Loucy (cell line): Measurements from ENCODE around the gene UNC45B.

Source experiments
- H2AFZ ChIP-seq: fragments of 200-600 bp; sonication (generic); 2 replicates; pipeline ENCODE4 v1.6.0; 2016; ENCODE audit warnings: antibody characterized with exemption, mild to moderate bottlenecking, low read length, moderate library complexity
- H3F3A ChIP-seq: fragments of 200-600 bp; 2 replicates; pipeline ENCODE4 v1.6.0; 2016; ENCODE audit warnings: antibody characterized with exemption, low read depth, mild to moderate bottlenecking
- H3K27me3 ChIP-seq: fragments of 200-600 bp; sonication (generic); 2 replicates; pipeline ENCODE4 v1.6.1; 2014; ENCODE audit warnings: low read length, mild to moderate bottlenecking; ENCODE audit not compliant: insufficient read depth, poor library complexity, severe bottlenecking
- H3K36me3 ChIP-seq: fragments of 200-600 bp; sonication (generic); 2 replicates; pipeline ENCODE4 v1.6.1; 2016; ENCODE audit warnings: low read length; ENCODE audit not compliant: insufficient read depth
- H3K4me1 ChIP-seq: fragments of 200-600 bp; sonication (generic); 2 replicates; pipeline ENCODE4 v1.5.1; 2014; ENCODE audit warnings: low read length, mild to moderate bottlenecking; ENCODE audit not compliant: insufficient read depth, poor library complexity, severe bottlenecking
- H3K4me2 ChIP-seq: fragments of 200-600 bp; sonication (generic); 2 replicates; pipeline ENCODE4 v1.6.0; 2014; ENCODE audit warnings: antibody characterized with exemption, low read length, low read depth, mild to moderate bottlenecking; ENCODE audit not compliant: poor library complexity, severe bottlenecking
- H3K4me3 ChIP-seq: fragments of 200-600 bp; sonication (generic); 2 replicates; pipeline ENCODE4 v1.5.1; 2014; ENCODE audit warnings: low read length, mild to moderate bottlenecking, mixed read lengths; ENCODE audit not compliant: poor library complexity, severe bottlenecking
- H3K79me2 ChIP-seq: fragments of 200-600 bp; sonication (generic); 2 replicates; pipeline ENCODE4 v1.6.1; 2014; ENCODE audit warnings: low read length; ENCODE audit not compliant: insufficient read depth
- H3K9ac ChIP-seq: fragments of 200-600 bp; sonication (generic); 2 replicates; pipeline ENCODE4 v1.6.0; 2014; ENCODE audit warnings: mild to moderate bottlenecking, low read depth, low read length, moderate library complexity; ENCODE audit not compliant: poor library complexity, severe bottlenecking
- H3K9me2 ChIP-seq: fragments of 200-600 bp; sonication (generic); replicated peaks from 2 replicates; pipeline ENCODE4 v1.6.1; 2016; ENCODE audit warnings: low read depth, low read length, mixed read lengths
- H3K9me3 ChIP-seq: fragments of 200-600 bp; sonication (generic); 2 replicates; pipeline ENCODE4 v1.6.1; 2014; ENCODE audit warnings: mild to moderate bottlenecking, antibody characterized with exemption, low read length, low read depth; ENCODE audit not compliant: insufficient read depth
- H4K20me1 ChIP-seq: fragments of 200-600 bp; sonication (generic); 2 replicates; pipeline ENCODE4 v1.6.0; 2014; ENCODE audit warnings: antibody characterized with exemption, low read length, mild to moderate bottlenecking; ENCODE audit not compliant: insufficient read depth, poor library complexity, severe bottlenecking
- EZH2phosphoT487 ChIP-seq: fragments of 200-600 bp; IDR thresholded peaks from 2 replicates; pipeline ENCODE4 v1.6.1; 2018; ENCODE audit warnings: antibody characterized with exemption, mild to moderate bottlenecking, moderate library complexity, borderline replicate concordance
- TF ChIP-seq, protein P1 (sequence below): fragments of 200-600 bp; sonication (generic); conservative IDR thresholded peaks from 2 replicates; pipeline ENCODE4 v1.5.1; 2014; ENCODE audit warnings: mild to moderate bottlenecking, antibody characterized with exemption, low read length

The UNC45B gene

DNA sequence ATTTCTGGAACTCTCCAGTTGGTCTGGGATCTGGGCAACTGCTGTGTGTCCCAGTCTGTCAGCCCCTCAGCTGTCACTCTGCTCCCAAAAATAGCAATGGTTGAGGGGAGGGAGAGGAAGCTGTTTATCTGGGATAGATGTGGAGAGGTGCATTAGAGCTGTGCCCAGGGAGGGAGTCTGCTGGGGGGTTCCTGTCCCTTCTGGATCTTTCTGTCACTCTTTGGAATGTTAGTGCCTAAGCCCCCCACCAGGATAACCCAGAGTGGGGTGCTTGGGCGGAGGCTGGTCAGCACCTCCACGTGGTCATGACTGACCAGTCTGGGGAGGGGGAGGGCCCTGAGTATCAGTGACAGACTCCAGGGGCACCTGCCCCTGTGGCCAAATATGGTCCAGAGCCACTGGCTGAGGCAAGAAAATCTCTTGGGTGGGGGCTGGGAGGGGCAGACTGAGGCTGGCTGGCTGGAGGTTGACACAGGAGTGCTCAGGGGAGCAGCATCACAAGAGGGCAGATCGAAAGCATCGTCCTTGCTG, at the start of gene UNC45B:
Gene UNC45B (plus strand): TSS at position 443 of the 531 bp plus-strand sequence. CDS start 447 bp downstream, outside the sequence.
- H4K20me1 ChIP-seq = no peaks in the 10 kb centered on the region
- no peaks in the 10 kb centered on the region for H3K36me3 ChIP-seq
- no peak within 1 kb of the TSS for H3K9ac ChIP-seq
- H3K4me2 ChIP-seq = no peak within 1 kb of the TSS
- no peaks in the 10 kb centered on the region for H3K27me3 ChIP-seq
- no peak within 1 kb of the TSS for H2AFZ ChIP-seq
- H3F3A ChIP-seq = no peaks in the 10 kb centered on the region
- no peak within 1 kb of the TSS for H3K4me3 ChIP-seq
- no peaks in the 10 kb centered on the region for H3K79me2 ChIP-seq
- TF ChIP-seq, protein P1, sequence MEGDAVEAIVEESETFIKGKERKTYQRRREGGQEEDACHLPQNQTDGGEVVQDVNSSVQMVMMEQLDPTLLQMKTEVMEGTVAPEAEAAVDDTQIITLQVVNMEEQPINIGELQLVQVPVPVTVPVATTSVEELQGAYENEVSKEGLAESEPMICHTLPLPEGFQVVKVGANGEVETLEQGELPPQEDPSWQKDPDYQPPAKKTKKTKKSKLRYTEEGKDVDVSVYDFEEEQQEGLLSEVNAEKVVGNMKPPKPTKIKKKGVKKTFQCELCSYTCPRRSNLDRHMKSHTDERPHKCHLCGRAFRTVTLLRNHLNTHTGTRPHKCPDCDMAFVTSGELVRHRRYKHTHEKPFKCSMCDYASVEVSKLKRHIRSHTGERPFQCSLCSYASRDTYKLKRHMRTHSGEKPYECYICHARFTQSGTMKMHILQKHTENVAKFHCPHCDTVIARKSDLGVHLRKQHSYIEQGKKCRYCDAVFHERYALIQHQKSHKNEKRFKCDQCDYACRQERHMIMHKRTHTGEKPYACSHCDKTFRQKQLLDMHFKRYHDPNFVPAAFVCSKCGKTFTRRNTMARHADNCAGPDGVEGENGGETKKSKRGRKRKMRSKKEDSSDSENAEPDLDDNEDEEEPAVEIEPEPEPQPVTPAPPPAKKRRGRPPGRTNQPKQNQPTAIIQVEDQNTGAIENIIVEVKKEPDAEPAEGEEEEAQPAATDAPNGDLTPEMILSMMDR = no peak
- no peak for TF ChIP-seq EZH2phosphoT487
- H3K9me2 ChIP-seq = no peaks in the 10 kb centered on the region
- no peaks in the 10 kb centered on the region for H3K4me1 ChIP-seq
- no peaks in the 10 kb centered on the region for H3K9me3 ChIP-seq

DNA sequence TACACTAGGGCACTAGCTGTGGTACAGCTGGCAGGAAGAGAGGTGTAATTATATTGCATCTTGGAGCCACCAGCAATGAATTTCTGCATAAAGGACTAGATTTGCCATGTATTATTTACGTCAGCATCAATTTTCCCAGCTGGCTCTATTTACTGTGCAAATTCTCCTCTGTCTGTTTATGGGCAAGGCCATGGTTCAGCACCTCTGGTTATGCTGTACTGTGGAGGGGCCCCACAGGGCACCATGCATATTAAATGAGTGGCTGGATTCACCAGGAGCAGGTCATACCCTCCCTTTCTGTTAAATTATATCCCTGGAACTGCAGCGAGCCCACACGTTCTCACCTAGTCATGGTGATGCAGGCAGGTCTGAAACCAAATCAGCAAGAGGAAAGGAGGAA, 47.7 kb upstream of the UNC45B start:
- no peaks in the 10 kb centered on the region for H3K27me3 ChIP-seq
- H3K9me3 ChIP-seq = no peaks in the 10 kb centered on the region
- H3F3A ChIP-seq = no peaks in the 10 kb centered on the region
- H3K36me3 ChIP-seq = peaks cover 8% of the 10 kb centered on the region; the same call in 1 of the 2 replicates
- H3K4me2 ChIP-seq = no peak overlapping the region
- no peak overlapping the region for H2AFZ ChIP-seq
- no peaks in the 10 kb centered on the region for H3K4me1 ChIP-seq
- no peak overlapping the region for H3K9ac ChIP-seq
- H3K79me2 ChIP-seq = no peaks in the 10 kb centered on the region
- H3K4me3 ChIP-seq = no peak overlapping the region
- no peaks in the 10 kb centered on the region for H3K9me2 ChIP-seq
- H4K20me1 ChIP-seq = no peaks in the 10 kb centered on the region
- no peak for TF ChIP-seq EZH2phosphoT487
- TF ChIP-seq, protein P1 = no peak

GRCh38 chr17:35101036-35101435, 46.6 kb upstream of the UNC45B start:
- H3K4me2 ChIP-seq = no peak overlapping the region
- H3K4me3 ChIP-seq = no peak overlapping the region
- H2AFZ ChIP-seq = no peak overlapping the region
- no peaks in the 10 kb centered on the region for H4K20me1 ChIP-seq
- no peaks in the 10 kb centered on the region for H3K79me2 ChIP-seq
- H3K27me3 ChIP-seq = no peaks in the 10 kb centered on the region
- no peaks in the 10 kb centered on the region for H3K9me3 ChIP-seq
- H3K9me2 ChIP-seq = no peaks in the 10 kb centered on the region
- no peak for TF ChIP-seq EZH2phosphoT487
- TF ChIP-seq, protein P1 = no peak
- peaks cover 11% of the 10 kb centered on the region; the same call in 1 of the 2 replicates for H3K36me3 ChIP-seq
- no peaks in the 10 kb centered on the region for H3F3A ChIP-seq
- no peak overlapping the region for H3K9ac ChIP-seq
- H3K4me1 ChIP-seq = no peaks in the 10 kb centered on the region
